Gastrocnemius medialis (tissue), 4 donors: ENCODE data around the gene ASIC2. TPM values are rescaled to one million over a fixed set of nuclear protein-coding genes. Genes with fewer than 3 reads are reported as not detected.
A peak's percentile ranks its signal among the peaks of the same experiment; 100 is the strongest.

Experiments used
- ATAC-seq, 2 donors: fragments of 150-250 bp; one replicate each; pipeline ENCODE4 v1.9.1; 2016
- DNase-seq, 2 donors: peaks; one replicate each; pipeline ENCODE4 v3.0.0-alpha.2; 2019
- H3K27ac ChIP-seq, 4 donors: fragments of 200-600 bp; sonication (generic); 1 replicate in 1 of 4; 2 replicates in 3 of 4; pipeline ENCODE4 v1.5.1; 2016 to 2018; ENCODE audit warnings: mild to moderate bottlenecking in 2 of 4, moderate library complexity in 1 of 4
- H3K27me3 ChIP-seq, 3 donors: fragments of 200-600 bp; sonication (generic) in 2 of 3; 1 replicate in 1 of 3; 2 replicates in 2 of 3; pipeline versions ENCODE4 v1.5.1 to v1.6.0; 2016 to 2019; ENCODE audit warnings: mild to moderate bottlenecking in 1 of 3, moderate library complexity in 1 of 3
- H3K36me3 ChIP-seq, 2 donors: fragments of 200-600 bp; sonication (generic) in 1 of 2; one replicate each; pipeline ENCODE4 v1.5.1; 2017 to 2018
- H3K4me1 ChIP-seq, 2 donors: fragments of 200-600 bp; sonication (generic) in 1 of 2; one replicate each; pipeline ENCODE4 v1.5.1; 2016 to 2017; ENCODE audit warnings: mild to moderate bottlenecking in 2 of 2
- H3K4me3 ChIP-seq, 4 donors: fragments of 200-600 bp; sonication (generic) in 3 of 4; 1 replicate in 1 of 4; 2 replicates in 3 of 4; pipeline ENCODE4 v1.5.1; 2016 to 2019; ENCODE audit warnings: mild to moderate bottlenecking in 2 of 4
- H3K9me3 ChIP-seq, 3 donors: fragments of 200-600 bp; sonication (generic) in 2 of 3; 1 replicate in 1 of 3; 2 replicates in 2 of 3; pipeline ENCODE4 v1.5.1; 2016 to 2019
- CTCF ChIP-seq, 5 experiments: fragments of 450-650 bp in 3 of 5; fragments of 200-600 bp in 2 of 5; sonication (generic) in 2 of 5; IDR thresholded peaks in 4 of 5; conservative IDR thresholded peaks in 1 of 5; 1 replicate in 4 of 5; 2 replicates in 1 of 5; pipeline ENCODE4 v1.5.1; 2016 to 2019; ENCODE audit warnings: antibody characterized with exemption in 5 of 5, mild to moderate bottlenecking in 3 of 5, moderate library complexity in 3 of 5
- POLR2A ChIP-seq, 2 donors: fragments of 450-650 bp; IDR thresholded peaks; one replicate each; pipeline ENCODE4 v1.6.1; 2017; ENCODE audit warnings: antibody characterized with exemption in 2 of 2, mild to moderate bottlenecking in 2 of 2, moderate library complexity in 2 of 2
- in situ Hi-C, 4 donors: fragments of 200-750 bp; cut with MboI; loops; one replicate each; pipeline versions ENCODE4 v1.15.0 to v1.8.0; 2017; ENCODE audit warnings: low sequenced_read_pairs in 4 of 4
- intact Hi-C: fragments of 100-400 bp; cut with DNase I; formaldehyde crosslinking; loops from one replicate; pipeline ENCODE4 v1.15.1; 2023; ENCODE audit warnings: low total_unique reads
- total RNA-seq, 4 donors: library from RNA; depleted of rRNA; stranded (reverse); fragments of >200 nt; gene quantifications; one replicate each; pipeline versions ENCODE4 v1.1.0 to v1.2.3, GENCODE V29; 2016

Gene ASIC2
- total RNA-seq, 4 donors from 2014 or later = not detected

GRCh38 chr17:32998111-32998886, 294.8 kb downstream of the ASIC2 start:
- H3K4me3 ChIP-seq = no peak overlapping the region
- intact Hi-C loops (loop anchor here (1.0 kb wide), 1 partner anchor 215 kb away; no protein-coding TSS in a partner anchor), in situ Hi-C loops (no loop called here)
- H3K36me3 ChIP-seq = no peaks in the 10 kb centered on the region
- no peaks in the 10 kb centered on the region for H3K4me1 ChIP-seq
- H3K27me3 ChIP-seq = peaks cover 0 to 5% (median 0%) of the 10 kb centered on the region in 3 donors
- H3K27ac ChIP-seq = no peak overlapping the region
- DNase-seq (peak; percentile 16 to 47), ATAC-seq (peak; percentile 64 to 66)
- TF ChIP-seq CTCF (IDR thresholded peaks at IDR 0.05 in 4 of 5, conservative IDR thresholded peaks at IDR 0.05 in 1 of 5) (peak; percentile 51 to 86 (median 72)), POLR2A (IDR thresholded peaks at IDR 0.05) (no peak)
- H3K9me3 ChIP-seq = no peaks in the 10 kb centered on the region

- intact Hi-C loops = no loop called here
- no peak for ATAC-seq
These were observed 297.6 kb downstream of the ASIC2 start for GRCh38 chr17:32995416-32996045.

GRCh38 chr17:32993977-32994376, 299.1 kb downstream of the ASIC2 start:
- no peak for ATAC-seq

More at GRCh38 chr17:32995416-32996045, 297.6 kb downstream of the ASIC2 start:
- in situ Hi-C loops = no loop called here
- no peaks in the 10 kb centered on the region for H3K36me3 ChIP-seq
- no peak overlapping the region for H3K27ac ChIP-seq
- peaks cover 0 to 5% (median 0%) of the 10 kb centered on the region in 3 donors for H3K27me3 ChIP-seq
- DNase-seq = no peak
- no peak overlapping the region for H3K4me3 ChIP-seq
- H3K4me1 ChIP-seq = no peaks in the 10 kb centered on the region
- TF ChIP-seq CTCF (IDR thresholded peaks at IDR 0.05 in 4 of 5, conservative IDR thresholded peaks at IDR 0.05 in 1 of 5) = no peak
- no peak for TF ChIP-seq POLR2A (IDR thresholded peaks at IDR 0.05)
- H3K9me3 ChIP-seq = no peaks in the 10 kb centered on the region

GRCh38 chr17:32992321-32993033, 300.6 kb downstream of the ASIC2 start:
- H3K27ac ChIP-seq = no peak overlapping the region
- intact Hi-C loops = no loop called here
- DNase-seq (no peak), ATAC-seq (no peak)
- H3K9me3 ChIP-seq = no peaks in the 10 kb centered on the region
- no peaks in the 10 kb centered on the region for H3K36me3 ChIP-seq
- H3K27me3 ChIP-seq = no peaks in the 10 kb centered on the region
- H3K4me3 ChIP-seq = no peak overlapping the region
- in situ Hi-C loops = no loop called here
- TF ChIP-seq CTCF (IDR thresholded peaks at IDR 0.05 in 4 of 5, conservative IDR thresholded peaks at IDR 0.05 in 1 of 5) (no peak), POLR2A (IDR thresholded peaks at IDR 0.05) (no peak)
- no peaks in the 10 kb centered on the region for H3K4me1 ChIP-seq

More at GRCh38 chr17:32993977-32994376, 299.1 kb downstream of the ASIC2 start:
- H3K9me3 ChIP-seq = no peaks in the 10 kb centered on the region
- no peak for DNase-seq
- no peak for TF ChIP-seq CTCF (IDR thresholded peaks at IDR 0.05 in 4 of 5, conservative IDR thresholded peaks at IDR 0.05 in 1 of 5)
- TF ChIP-seq POLR2A (IDR thresholded peaks at IDR 0.05) = no peak
- H3K36me3 ChIP-seq = no peaks in the 10 kb centered on the region
- intact Hi-C loops (no loop called here), in situ Hi-C loops (no loop called here)
- no peak overlapping the region for H3K4me3 ChIP-seq
- H3K4me1 ChIP-seq = no peaks in the 10 kb centered on the region
- no peak overlapping the region for H3K27ac ChIP-seq
- H3K27me3 ChIP-seq = peaks cover 0 to 2% (median 0%) of the 10 kb centered on the region in 3 donors
